Esophagus squamous epithelium (tissue), 5 donors: ENCODE measurements around the gene EEPD1. TPM values are rescaled to one million over a fixed set of nuclear protein-coding genes. Genes with fewer than 3 reads are reported as not detected.
A peak's percentile ranks its signal among the peaks of the same experiment; 100 is the strongest.

Experiments used
- DNase-seq: peaks from one replicate; lab custom pipeline; 2025; lab: John Stamatoyannopoulos, UW
- H3K27ac ChIP-seq, 4 donors: fragments of 200-600 bp; sonication (generic); one replicate each; pipeline ENCODE4 v1.5.1; 2016 to 2019; ENCODE audit warnings: mild to moderate bottlenecking in 1 of 4
- H3K27me3 ChIP-seq, 4 donors: fragments of 200-600 bp; sonication (generic); 1 replicate in 3 of 4; 2 replicates in 1 of 4; pipeline versions ENCODE4 v1.5.1 to v1.6.0; 2017 to 2021; ENCODE audit warnings: antibody characterized with exemption in 1 of 4
- H3K36me3 ChIP-seq, 3 donors: fragments of 200-600 bp; sonication (generic); one replicate each; pipeline ENCODE4 v1.5.1; 2016 to 2019
- H3K4me1 ChIP-seq, 3 donors: fragments of 200-600 bp; sonication (generic); one replicate each; pipeline ENCODE4 v1.5.1; 2017 to 2019
- H3K4me3 ChIP-seq, 4 donors: fragments of 200-600 bp; sonication (generic); 1 replicate in 3 of 4; 2 replicates in 1 of 4; pipeline ENCODE4 v1.5.1; 2016 to 2019; ENCODE audit warnings: mild to moderate bottlenecking in 2 of 4, moderate library complexity in 1 of 4
- H3K9me3 ChIP-seq, 3 donors: fragments of 200-600 bp; sonication (generic); one replicate each; pipeline ENCODE4 v1.5.1; 2016 to 2019
- CTCF ChIP-seq, 6 experiments: fragments of 450-650 bp in 4 of 6; fragments of 200-600 bp in 2 of 6; sonication (generic) in 2 of 6; IDR thresholded peaks; one replicate each; pipeline ENCODE4 v1.5.1; 2016 to 2019; ENCODE audit warnings: antibody characterized with exemption in 6 of 6, mild to moderate bottlenecking in 4 of 6, moderate library complexity in 4 of 6
- POLR2A ChIP-seq, 4 donors: fragments of 450-650 bp; IDR thresholded peaks; one replicate each; pipeline ENCODE4 v1.6.1; 2017; ENCODE audit warnings: antibody characterized with exemption in 4 of 4, mild to moderate bottlenecking in 4 of 4, moderate library complexity in 3 of 4
- WGBS, 2 donors: methylation state at CpG; one replicate each; pipeline ENCODE4 v1.1.5; 2018; 5-methylcytosine and 5-hydroxymethylcytosine counted together
- intact Hi-C: fragments of 100-400 bp; cut with DNase I; formaldehyde crosslinking; loops from one replicate; pipeline ENCODE4 v1.15.0; 2022
- total RNA-seq, 4 donors: library from RNA; depleted of rRNA; stranded (reverse); fragments of >200 nt; gene quantifications; one replicate each; pipeline ENCODE4 v1.1.0, GENCODE V29; 2016
- donor health status: DM: yes; HTN: yes; CAD: no.

EEPD1 gene
- total RNA-seq, 4 donors from 2014 or later: 2.3 to 10.2 (median 4.8) TPM

- no peak overlapping the region for H3K4me3 ChIP-seq
- intact Hi-C loops: no loop called here
- H3K9me3 ChIP-seq: no peaks in the 10 kb centered on the region
- TF ChIP-seq POLR2A (IDR thresholded peaks at IDR 0.05) (no peak), CTCF (IDR thresholded peaks at IDR 0.05) (no peak)
- 53 to 62% methylated on average over 5 of the region's 5 CpGs for WGBS, 2 donors
- no peaks in the 10 kb centered on the region for H3K36me3 ChIP-seq
- DNase-seq: no peak
- H3K27ac ChIP-seq: peak overlapping the region in 2 of 4 donors; percentile 39 to 60
- H3K4me1 ChIP-seq: peaks cover 12 to 65% (median 36%) of the 10 kb centered on the region in 3 donors
- H3K27me3 ChIP-seq: no peaks in the 10 kb centered on the region
Measured at GRCh38 chr7:36116347-36117202, 36.5 kb upstream of the EEPD1 start.

DNA sequence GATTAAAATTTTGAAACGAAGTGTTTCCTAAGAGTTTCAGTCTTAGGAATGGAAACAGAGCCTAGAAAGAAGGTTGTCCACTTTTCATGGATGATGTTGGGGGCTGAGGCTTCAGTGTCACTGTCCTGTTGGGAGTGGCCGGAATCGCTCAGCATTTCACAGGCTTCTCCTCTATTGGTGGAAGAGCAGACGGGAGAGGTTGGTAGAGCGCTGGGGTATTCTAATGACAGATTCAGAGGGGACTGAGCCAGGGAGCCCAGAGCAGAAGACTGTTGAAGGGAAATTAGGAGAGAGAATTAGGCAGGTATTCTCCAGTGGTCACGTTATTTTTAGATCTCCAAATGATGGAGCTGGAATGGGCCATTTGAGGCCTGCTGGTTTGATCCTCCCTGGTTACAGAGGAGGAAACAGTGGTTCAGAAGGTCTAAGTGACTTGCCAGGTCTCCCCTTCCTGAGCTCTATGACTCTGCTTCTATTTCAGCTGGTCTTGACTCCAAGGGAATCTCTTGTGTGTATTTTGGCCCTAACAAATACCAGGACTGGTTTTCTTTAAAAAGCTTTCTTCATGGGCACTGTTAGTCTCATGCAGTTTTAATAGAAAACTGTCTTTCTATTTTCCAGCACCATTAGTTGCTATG, 35.7 kb upstream of the EEPD1 start:
- Histone ChIP-seq H3K9me3 (no peaks in the 10 kb centered on the region), H3K27ac (peak overlapping the region in 2 of 4 donors; percentile 39 to 60), H3K4me3 (no peak overlapping the region), H3K36me3 (no peaks in the 10 kb centered on the region), H3K27me3 (no peaks in the 10 kb centered on the region), H3K4me1 (peaks cover 12 to 66% (median 36%) of the 10 kb centered on the region in 3 donors)
- WGBS, 2 donors: 71 to 81% methylated on average over 6 of the region's 6 CpGs
- DNase-seq: no peak
- intact Hi-C loops: no loop called here
- TF ChIP-seq CTCF (IDR thresholded peaks at IDR 0.05) (no peak), POLR2A (IDR thresholded peaks at IDR 0.05) (no peak)

DNA sequence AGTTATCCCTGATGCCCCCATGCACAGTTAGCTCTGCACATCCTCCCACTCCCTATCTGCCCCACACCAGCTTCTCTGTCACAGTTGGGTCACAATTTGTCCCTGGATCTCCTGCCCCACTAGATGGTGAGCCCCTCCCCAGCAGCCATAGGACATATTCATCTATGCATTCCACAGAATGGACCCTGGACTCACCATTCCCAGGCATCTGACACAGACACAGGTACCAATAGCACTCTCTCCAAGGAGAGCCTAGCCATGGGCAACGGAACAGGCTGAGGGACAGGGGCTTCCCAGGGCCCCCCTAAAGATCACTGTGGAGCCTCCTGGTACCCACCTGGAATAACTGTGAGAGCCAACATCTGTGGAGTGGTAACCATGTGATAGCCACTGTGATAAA, 34.7 kb upstream of the EEPD1 start:
- Histone ChIP-seq H3K9me3 (no peaks in the 10 kb centered on the region), H3K27ac (peak overlapping the region; percentile 74 to 85 (median 78)), H3K27me3 (no peaks in the 10 kb centered on the region), H3K4me3 (no peak overlapping the region), H3K4me1 (peaks cover 12 to 66% (median 36%) of the 10 kb centered on the region in 3 donors), H3K36me3 (no peaks in the 10 kb centered on the region)
- intact Hi-C loops: no loop called here
- no peak for TF ChIP-seq CTCF (IDR thresholded peaks at IDR 0.05)
- no peak for TF ChIP-seq POLR2A (IDR thresholded peaks at IDR 0.05)
- 100% methylated on average over 1 of the region's 1 CpG; no CpG with 5 or more reads in 1 of the 2 donors for WGBS, 2 donors
- DNase-seq: no peak

DNA sequence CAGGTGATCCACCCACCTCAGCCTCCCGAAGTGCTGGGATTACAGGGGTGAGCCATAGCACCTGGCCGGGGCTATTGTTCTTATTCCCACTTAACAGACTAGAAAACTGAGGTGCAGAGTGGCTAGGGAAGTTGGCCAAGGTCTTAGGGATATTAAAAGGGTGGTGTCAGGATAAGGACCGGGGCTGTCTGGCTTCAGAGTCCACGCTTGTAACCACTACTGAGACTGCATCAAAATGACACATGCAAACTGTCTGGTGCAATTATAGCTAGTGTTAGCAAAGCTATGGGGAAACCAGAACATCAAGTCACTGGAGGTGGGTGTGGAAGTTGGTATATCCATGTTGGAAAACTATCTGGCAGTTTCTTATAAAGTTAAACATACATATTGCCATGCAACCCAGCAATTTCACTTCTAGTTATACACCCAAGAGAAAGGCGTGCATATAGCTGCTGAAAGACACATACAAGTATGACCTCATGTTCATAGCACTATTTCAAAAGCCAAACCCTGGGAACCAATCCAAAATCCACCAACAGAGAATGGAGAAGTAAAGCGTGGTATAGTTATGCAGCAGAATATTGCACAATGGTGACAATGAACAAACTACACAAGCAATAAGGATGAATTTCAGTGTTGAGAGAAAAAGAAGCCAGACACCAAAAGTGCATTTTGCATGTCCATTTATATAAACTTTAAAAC, 33.9 kb upstream of the EEPD1 start:
- WGBS, 2 donors: 25 to 55% methylated on average over 5 to 6 of the region's 6 CpGs
- Histone ChIP-seq H3K27me3 (no peaks in the 10 kb centered on the region), H3K36me3 (no peaks in the 10 kb centered on the region), H3K4me1 (peaks cover 12 to 66% (median 36%) of the 10 kb centered on the region in 3 donors), H3K4me3 (peak overlapping the region in 1 of 4 donors; percentile 24), H3K9me3 (no peaks in the 10 kb centered on the region), H3K27ac (peak overlapping the region; percentile 74 to 85 (median 80))
- DNase-seq: peak; percentile 10
- TF ChIP-seq CTCF (IDR thresholded peaks at IDR 0.05) (no peak), POLR2A (IDR thresholded peaks at IDR 0.05) (no peak)
- intact Hi-C loops: no loop called here
